Psoas muscle (tissue), 8 donors: ENCODE data around the gene ADAMTS6. TPM values are rescaled to one million over a fixed set of nuclear protein-coding genes. Genes with fewer than 3 reads are reported as not detected.

Source experiments
- ATAC-seq, 4 donors: fragments of 200-7000 bp; cut with Tn5 transposase; one replicate each; pipeline ENCODE4 v1.9.1; 2020; ENCODE audit warnings: moderate library complexity in 3 of 4, mild to moderate bottlenecking in 2 of 4
- DNase-seq, 2 donors: peaks; one replicate each; pipeline ENCODE4 v3.0.0-alpha.2; 2020
- H3K27ac ChIP-seq: fragments of 200-600 bp; one replicate; pipeline ENCODE4 v1.8.0; 2022
- H3K27me3 ChIP-seq, 3 donors: fragments of 200-600 bp in 1 of 3; one replicate each; pipeline versions ENCODE4 v1.6.1 to v1.8.0; 2013 to 2022; ENCODE audit warnings: low read length in 2 of 3, mild to moderate bottlenecking in 2 of 3, moderate library complexity in 1 of 3; ENCODE audit not compliant: insufficient read depth in 3 of 3
- H3K36me3 ChIP-seq, 2 donors: fragments of 200-600 bp in 1 of 2; one replicate each; pipeline versions ENCODE4 v1.6.1 to v1.8.0; 2013 to 2022; ENCODE audit warnings: low read depth in 1 of 2, mild to moderate bottlenecking in 1 of 2, moderate library complexity in 1 of 2; ENCODE audit not compliant: insufficient read depth in 1 of 2
- H3K4me1 ChIP-seq: fragments of 200-600 bp; one replicate; pipeline ENCODE4 v1.8.0; 2022
- H3K4me3 ChIP-seq: fragments of 200-600 bp; one replicate; pipeline ENCODE4 v1.8.0; 2022; ENCODE audit warnings: mild to moderate bottlenecking
- H3K9me3 ChIP-seq: fragments of 200-600 bp; one replicate; pipeline ENCODE4 v1.8.0; 2022
- CTCF ChIP-seq: fragments of 200-600 bp; IDR thresholded peaks from one replicate; pipeline ENCODE4 v1.8.0; 2022; ENCODE audit warnings: antibody characterized with exemption
- WGBS, 3 donors: extraction: QIAGEN DNeasy Blood & Tissue Kit; methylation state at CpG; one replicate each; pipeline versions ENCODE4 v1.1.6 to v1.1.7; 2013; 5-methylcytosine and 5-hydroxymethylcytosine counted together
- intact Hi-C, 2 donors: fragments of 100-400 bp; cut with DNase I; formaldehyde crosslinking; loops; one replicate each; pipeline versions ENCODE4 v1.11.0 to v1.14.2; 2022
- polyA plus RNA-seq, 3 donors: library from polyadenylated mRNA; stranded (reverse); fragments of 200-250 nt; gene quantifications; one replicate each; pipeline ENCODE4 v1.2.3, GENCODE V29; 2013
- total RNA-seq, 4 donors: library from RNA; stranded (reverse); fragmentation: NEBNext Ultra II Directional in 2 of 4; extraction: Animal tissue kit (Norgen Biotek cat#: 25700) in 2 of 4; gene quantifications; one replicate each; pipeline versions ENCODE4 v1.2.1 to v1.2.4, GENCODE V29; 2021 to 2023
- donor health status: healthy with polysubstance abuse.
- donor health status: DM: no; HTN: no; CAD: no; lungs with moderate emphysema.
- donor health status: Bipolar disorder and iron deficiency.
- donor health status: healthy.
- donor health status: DM: yes; HTN: yes; CAD: no.
- donor health status: DM: no; HTN: no; CAD: no.
- donor health status: DM: no; HTN: no; CAD: no.
- donor health status: DM: yes; HTN: yes; CAD: no.

The ADAMTS6 gene
- total and polyA plus RNA-seq, 7 donors: 0.06 to 0.59 (median 0.24) TPM

- 2 to 11% (median 6%) methylated on average over 6 of the region's 6 CpGs for WGBS, 3 donors
- no peak for TF ChIP-seq CTCF
- Histone ChIP-seq H3K27ac (no peak overlapping the region), H3K4me3 (no peak overlapping the region), H3K9me3 (no peaks in the 10 kb centered on the region), H3K27me3 (no peaks in the 10 kb centered on the region), H3K36me3 (no peaks in the 10 kb centered on the region), H3K4me1 (no peaks in the 10 kb centered on the region)
- intact Hi-C loops: no loop called here
- no peak for ATAC-seq
- DNase-seq: no peak
Observed at GRCh38 chr5:65262649-65263059, 219.1 kb downstream of the ADAMTS6 start.

- no peak for ATAC-seq
- DNase-seq: peak in 1 of 2 donors; percentile 18
- no peaks in the 10 kb centered on the region for H3K9me3 ChIP-seq
- H3K27me3 ChIP-seq: no peaks in the 10 kb centered on the region
- H3K4me3 ChIP-seq: no peak overlapping the region
- H3K27ac ChIP-seq: no peak overlapping the region
- no peaks in the 10 kb centered on the region for H3K36me3 ChIP-seq
- H3K4me1 ChIP-seq: no peaks in the 10 kb centered on the region
- intact Hi-C loops: no loop called here
- WGBS, 3 donors: 59 to 70% (median 60%) methylated on average over 3 of the region's 3 CpGs
- no peak for TF ChIP-seq CTCF
Observed at GRCh38 chr5:65262096-65262495, 219.6 kb downstream of the ADAMTS6 start.

GRCh38 chr5:65261499-65261898 is 220.2 kb downstream of the ADAMTS6 start:
- no peaks in the 10 kb centered on the region for H3K36me3 ChIP-seq
- no peak for DNase-seq
- 93 to 98% (median 94%) methylated on average over 1 of the region's 1 CpG for WGBS, 3 donors
- no peaks in the 10 kb centered on the region for H3K4me1 ChIP-seq
- no peaks in the 10 kb centered on the region for H3K9me3 ChIP-seq
- intact Hi-C loops: no loop called here
- no peak overlapping the region for H3K4me3 ChIP-seq
- ATAC-seq: no peak
- TF ChIP-seq CTCF: no peak
- H3K27me3 ChIP-seq: no peaks in the 10 kb centered on the region
- no peak overlapping the region for H3K27ac ChIP-seq

GRCh38 chr5:65255294-65255693 is 226.4 kb downstream of the ADAMTS6 start:
- intact Hi-C loops: no loop called here
- no peak for TF ChIP-seq CTCF
- no peaks in the 10 kb centered on the region for H3K36me3 ChIP-seq
- ATAC-seq: no peak
- WGBS, 3 donors: 87 to 93% (median 89%) methylated on average over 3 of the region's 3 CpGs
- H3K27ac ChIP-seq: no peak overlapping the region
- H3K4me1 ChIP-seq: no peaks in the 10 kb centered on the region
- no peaks in the 10 kb centered on the region for H3K27me3 ChIP-seq
- no peaks in the 10 kb centered on the region for H3K9me3 ChIP-seq
- no peak for DNase-seq
- no peak overlapping the region for H3K4me3 ChIP-seq

- WGBS, 3 donors: 73 to 89% (median 74%) methylated on average over 6 of the region's 6 CpGs
- no peaks in the 10 kb centered on the region for H3K36me3 ChIP-seq
- no peaks in the 10 kb centered on the region for H3K9me3 ChIP-seq
- intact Hi-C loops: no loop called here
- no peak overlapping the region for H3K4me3 ChIP-seq
- no peak for DNase-seq
- no peak for ATAC-seq
- TF ChIP-seq CTCF: no peak
- no peaks in the 10 kb centered on the region for H3K4me1 ChIP-seq
- no peaks in the 10 kb centered on the region for H3K27me3 ChIP-seq
- no peak overlapping the region for H3K27ac ChIP-seq
Observed at GRCh38 chr5:65252977-65253376, 228.7 kb downstream of the ADAMTS6 start.
